Right atrium auricular region (tissue), 2 donors: ENCODE measurements around the gene ERN1. TPM values are rescaled to one million over a fixed set of nuclear protein-coding genes. Genes with fewer than 3 reads are reported as not detected.
"Not testable (repeated sequence)": the region's sequence is repeated elsewhere in the genome, so short reads cannot be mapped to it uniquely, and the experiment has no call there.

Experiments used
- DNase-seq: peaks from one replicate; pipeline ENCODE4 v3.0.0-alpha.2; 2019; ENCODE audit warnings: low spot score
- H3K27ac ChIP-seq, 2 donors: fragments of 200-600 bp; sonication (generic); 1 replicate in 1 of 2; 2 replicates in 1 of 2; pipeline ENCODE4 v1.5.1; 2016 to 2019
- H3K27me3 ChIP-seq, 2 donors: fragments of 200-600 bp; sonication (generic); one replicate each; pipeline versions ENCODE4 v1.5.1 to v1.6.0; 2017 to 2019
- H3K36me3 ChIP-seq: fragments of 200-600 bp; sonication (generic); one replicate; pipeline ENCODE4 v1.5.1; 2016
- H3K4me1 ChIP-seq, 2 donors: fragments of 200-600 bp; sonication (generic); one replicate each; pipeline versions ENCODE4 v1.5.1 to v1.6.0; 2017 to 2019
- H3K4me3 ChIP-seq, 2 donors: fragments of 200-600 bp; sonication (generic); 1 replicate in 1 of 2; 2 replicates in 1 of 2; pipeline ENCODE4 v1.5.1; 2017 to 2019; ENCODE audit warnings: mild to moderate bottlenecking in 1 of 2, moderate library complexity in 1 of 2
- H3K9me3 ChIP-seq, 2 donors: fragments of 200-600 bp; sonication (generic); one replicate each; pipeline ENCODE4 v1.5.1; 2019
- total RNA-seq, 2 donors: library from RNA; depleted of rRNA; stranded (reverse); fragments of >200 nt; gene quantifications; one replicate each; pipeline ENCODE4 v1.1.0, GENCODE V29; 2016
- TF ChIP-seq, protein P1 (sequence below), 2 donors: fragments of 200-600 bp; sonication (generic); IDR thresholded peaks; one replicate each; pipeline ENCODE4 v1.5.1; 2019; ENCODE audit warnings: antibody characterized with exemption in 2 of 2

The ERN1 gene
- total RNA-seq, 2 donors from 2014 or later: 7.0 to 11.9 TPM

DNA sequence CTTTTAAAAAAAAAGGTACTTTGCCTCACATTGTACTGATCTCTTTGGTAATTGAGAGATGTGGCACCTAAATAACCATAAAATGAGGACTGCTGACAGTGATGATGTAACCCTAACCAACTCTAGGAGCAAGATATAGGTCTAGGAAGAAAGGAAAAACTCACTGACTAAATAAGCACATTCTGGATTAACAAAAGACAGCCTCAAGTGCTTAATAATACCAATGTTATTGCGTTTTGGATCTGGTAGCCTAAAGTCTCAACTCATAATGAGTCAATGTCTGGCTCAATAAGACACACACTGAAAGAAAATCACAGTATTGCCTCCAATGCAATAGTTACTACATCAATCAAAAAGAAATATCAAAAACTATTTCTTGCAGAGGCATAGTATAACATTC lies 3.0 kb downstream of the ERN1 start:
- peaks cover 0 to 30% of the 10 kb centered on the region in 2 donors for H3K4me1 ChIP-seq
- DNase-seq: no peak
- TF ChIP-seq, protein P1, sequence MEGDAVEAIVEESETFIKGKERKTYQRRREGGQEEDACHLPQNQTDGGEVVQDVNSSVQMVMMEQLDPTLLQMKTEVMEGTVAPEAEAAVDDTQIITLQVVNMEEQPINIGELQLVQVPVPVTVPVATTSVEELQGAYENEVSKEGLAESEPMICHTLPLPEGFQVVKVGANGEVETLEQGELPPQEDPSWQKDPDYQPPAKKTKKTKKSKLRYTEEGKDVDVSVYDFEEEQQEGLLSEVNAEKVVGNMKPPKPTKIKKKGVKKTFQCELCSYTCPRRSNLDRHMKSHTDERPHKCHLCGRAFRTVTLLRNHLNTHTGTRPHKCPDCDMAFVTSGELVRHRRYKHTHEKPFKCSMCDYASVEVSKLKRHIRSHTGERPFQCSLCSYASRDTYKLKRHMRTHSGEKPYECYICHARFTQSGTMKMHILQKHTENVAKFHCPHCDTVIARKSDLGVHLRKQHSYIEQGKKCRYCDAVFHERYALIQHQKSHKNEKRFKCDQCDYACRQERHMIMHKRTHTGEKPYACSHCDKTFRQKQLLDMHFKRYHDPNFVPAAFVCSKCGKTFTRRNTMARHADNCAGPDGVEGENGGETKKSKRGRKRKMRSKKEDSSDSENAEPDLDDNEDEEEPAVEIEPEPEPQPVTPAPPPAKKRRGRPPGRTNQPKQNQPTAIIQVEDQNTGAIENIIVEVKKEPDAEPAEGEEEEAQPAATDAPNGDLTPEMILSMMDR (IDR thresholded peaks at IDR 0.05): no peak
- no peak overlapping the region for H3K4me3 ChIP-seq
- no peak overlapping the region for H3K27ac ChIP-seq
- H3K27me3 ChIP-seq: no peaks in the 10 kb centered on the region
- no peaks in the 10 kb centered on the region for H3K36me3 ChIP-seq
- H3K9me3 ChIP-seq: no peaks in the 10 kb centered on the region

- Histone ChIP-seq H3K4me3 (no peak overlapping the region), H3K27me3 (no peaks in the 10 kb centered on the region), H3K4me1 (peaks cover 0 to 22% of the 10 kb centered on the region in 2 donors), H3K27ac (no peak overlapping the region), H3K36me3 (no peaks in the 10 kb centered on the region), H3K9me3 (no peaks in the 10 kb centered on the region)
- no peak for DNase-seq
- TF ChIP-seq, protein P1 (IDR thresholded peaks at IDR 0.05): no peak
Measured at GRCh38 chr17:64125937-64126336, 4.0 kb downstream of the ERN1 start.

- H3K27ac ChIP-seq: no peak overlapping the region
- H3K36me3 ChIP-seq: no peaks in the 10 kb centered on the region
- H3K9me3 ChIP-seq: no peaks in the 10 kb centered on the region
- no peaks in the 10 kb centered on the region for H3K27me3 ChIP-seq
- TF ChIP-seq, protein P1 (IDR thresholded peaks at IDR 0.05): no peak
- no peak for DNase-seq
- H3K4me1 ChIP-seq: peaks cover 0 to 15% of the 10 kb centered on the region in 2 donors
- H3K4me3 ChIP-seq: no peak overlapping the region
Measured at GRCh38 chr17:64124609-64125008, 5.3 kb downstream of the ERN1 start.

GRCh38 chr17:64123114-64123513 lies 6.8 kb downstream of the ERN1 start:
- H3K36me3 ChIP-seq: no peaks in the 10 kb centered on the region
- H3K27me3 ChIP-seq: no peaks in the 10 kb centered on the region
- TF ChIP-seq, protein P1 (IDR thresholded peaks at IDR 0.05): no peak
- no peak overlapping the region for H3K4me3 ChIP-seq
- H3K4me1 ChIP-seq: peaks cover 0 to 15% of the 10 kb centered on the region in 2 donors
- DNase-seq: no peak
- no peaks in the 10 kb centered on the region for H3K9me3 ChIP-seq
- no peak overlapping the region for H3K27ac ChIP-seq

DNA sequence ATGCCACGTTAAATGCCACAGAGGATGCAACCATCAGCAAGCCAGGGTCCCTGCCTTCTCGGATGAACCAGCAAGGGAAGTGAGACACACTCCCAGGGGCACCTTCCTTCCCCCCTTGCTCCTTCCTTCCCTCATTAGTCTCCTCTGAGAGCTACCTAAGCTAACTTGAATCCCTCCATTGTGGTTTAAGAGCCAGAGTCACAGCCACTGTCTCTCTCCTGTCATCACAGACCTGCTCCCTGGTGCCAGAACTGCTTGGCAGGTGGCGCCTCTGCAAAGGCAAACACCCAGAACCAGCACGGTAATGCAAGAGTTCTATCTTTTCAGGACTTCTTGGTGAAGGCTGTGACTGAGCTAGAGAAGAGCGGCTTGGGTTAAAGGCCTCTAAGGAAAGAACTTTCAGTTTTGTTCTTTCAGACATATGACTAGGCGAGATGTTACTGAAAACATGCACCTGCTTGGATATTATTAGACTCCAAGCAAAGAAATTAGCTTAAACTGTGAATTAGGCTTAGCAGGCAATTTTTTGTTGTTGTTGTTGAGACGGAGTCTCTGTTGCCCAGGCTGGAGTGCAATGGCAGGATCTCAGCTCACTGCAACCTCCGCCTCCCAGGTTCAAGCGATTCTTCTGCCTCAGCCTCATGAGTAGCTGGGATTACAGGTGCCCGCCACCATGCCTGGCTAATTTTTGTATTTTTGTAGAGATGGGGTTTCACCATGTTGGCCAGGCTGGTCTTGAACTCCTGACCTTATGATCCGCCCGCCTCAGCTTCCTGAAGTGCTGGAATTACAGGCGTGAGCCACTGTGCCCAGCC lies 8.8 kb downstream of the ERN1 start:
- H3K4me3 ChIP-seq, DNase-seq, H3K36me3 ChIP-seq, H3K27ac ChIP-seq, H3K9me3 ChIP-seq, H3K27me3 ChIP-seq: not testable (repeated sequence)
- peaks cover 0 to 15% of the 10 kb centered on the region in 2 donors for H3K4me1 ChIP-seq

DNA sequence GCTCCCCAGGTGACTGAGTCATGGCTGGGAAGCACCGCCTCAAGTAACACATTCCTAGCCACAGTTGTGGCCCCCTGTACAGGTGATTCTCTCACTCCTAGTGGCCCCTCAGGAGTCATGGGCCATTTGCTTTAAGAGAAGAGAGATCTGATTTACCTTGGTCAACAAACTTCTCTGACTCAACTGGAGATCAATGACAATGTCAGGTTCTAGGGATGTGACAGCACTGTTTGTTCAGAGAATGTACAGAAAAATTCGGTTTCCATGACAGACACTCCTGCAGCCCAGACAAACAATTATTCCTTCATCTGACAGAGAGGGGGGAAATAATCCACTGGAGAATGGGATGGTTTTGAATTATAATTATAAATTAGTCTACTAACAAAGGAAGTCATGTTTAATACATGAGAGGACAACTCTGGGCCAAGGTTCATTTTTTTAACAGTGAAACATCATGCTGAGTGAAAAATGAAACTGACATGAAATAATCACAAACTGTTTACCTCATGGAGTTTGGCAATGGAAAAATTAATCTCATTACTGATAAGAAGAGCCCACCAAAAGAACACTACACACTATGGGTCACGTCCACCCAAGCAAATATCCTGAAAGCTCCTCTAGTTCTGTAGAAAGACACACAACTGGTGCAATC lies 9.7 kb downstream of the ERN1 start:
- no peaks in the 10 kb centered on the region for H3K36me3 ChIP-seq

More for the DNA sequence above, 9.7 kb downstream of the ERN1 start:
- no peak for DNase-seq
- H3K27ac ChIP-seq: no peak overlapping the region
- peaks cover 0 to 19% of the 10 kb centered on the region in 2 donors for H3K4me1 ChIP-seq
- no peaks in the 10 kb centered on the region for H3K9me3 ChIP-seq
- no peak overlapping the region for H3K4me3 ChIP-seq
- TF ChIP-seq, protein P1 (IDR thresholded peaks at IDR 0.05): no peak
- H3K27me3 ChIP-seq: no peaks in the 10 kb centered on the region
